Stimulated activated CD4-positive, alpha-beta T cell treated with anti-CD3 and anti-CD28 coated beads, Interleukin-15, amount 100 ng/mL, for 24 hours (primary cell): ENCODE data around the gene POLD2.
"Not testable (repeated sequence)": the region's sequence is repeated elsewhere in the genome, so short reads cannot be mapped to it uniquely, and the experiment has no call there.

Experiments used
- DNase-seq: peaks from one replicate; pipeline ENCODE4 v3.0.0-alpha.2; 2020

Gene POLD2

DNA sequence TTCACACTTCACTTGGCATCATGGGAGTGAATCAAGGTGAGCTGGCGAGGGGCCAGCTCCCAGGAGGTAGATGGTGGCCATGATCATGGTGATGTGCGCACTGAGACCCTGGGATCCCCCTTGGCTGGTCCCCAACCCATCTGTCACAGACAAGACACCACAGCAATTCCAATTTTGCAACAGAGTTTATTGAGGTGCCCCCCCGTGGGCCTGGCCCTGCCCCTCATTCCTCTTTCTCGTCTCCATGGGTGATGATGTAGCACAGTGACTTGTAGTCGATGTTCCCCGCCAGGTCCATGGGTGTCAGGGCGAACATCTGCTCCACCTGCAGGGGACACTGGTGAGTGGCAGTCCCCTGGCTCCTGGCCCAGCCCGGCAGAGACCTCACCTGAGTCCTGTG, 15.3 kb upstream of the POLD2 start:
- DNase-seq = no peak

DNA sequence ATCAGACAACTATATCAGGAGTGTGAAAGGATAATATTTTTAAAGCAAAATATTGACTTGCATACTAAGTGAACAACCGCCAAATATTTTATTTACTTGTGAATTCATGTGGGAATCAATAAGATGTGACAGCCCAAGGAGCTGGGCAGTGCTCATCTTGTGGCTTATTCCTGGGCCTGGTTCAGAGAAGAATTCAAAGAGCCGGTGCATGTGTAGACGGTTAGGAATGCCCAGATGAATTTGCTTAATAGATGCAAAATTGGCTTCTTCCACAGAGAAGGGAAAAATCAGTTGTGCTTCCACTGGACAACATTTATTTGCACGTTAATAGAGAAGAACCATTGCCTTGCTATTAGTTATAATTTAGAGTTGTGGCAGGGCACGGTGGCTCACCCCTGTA, 13.4 kb upstream of the POLD2 start:
- DNase-seq = no peak

DNA sequence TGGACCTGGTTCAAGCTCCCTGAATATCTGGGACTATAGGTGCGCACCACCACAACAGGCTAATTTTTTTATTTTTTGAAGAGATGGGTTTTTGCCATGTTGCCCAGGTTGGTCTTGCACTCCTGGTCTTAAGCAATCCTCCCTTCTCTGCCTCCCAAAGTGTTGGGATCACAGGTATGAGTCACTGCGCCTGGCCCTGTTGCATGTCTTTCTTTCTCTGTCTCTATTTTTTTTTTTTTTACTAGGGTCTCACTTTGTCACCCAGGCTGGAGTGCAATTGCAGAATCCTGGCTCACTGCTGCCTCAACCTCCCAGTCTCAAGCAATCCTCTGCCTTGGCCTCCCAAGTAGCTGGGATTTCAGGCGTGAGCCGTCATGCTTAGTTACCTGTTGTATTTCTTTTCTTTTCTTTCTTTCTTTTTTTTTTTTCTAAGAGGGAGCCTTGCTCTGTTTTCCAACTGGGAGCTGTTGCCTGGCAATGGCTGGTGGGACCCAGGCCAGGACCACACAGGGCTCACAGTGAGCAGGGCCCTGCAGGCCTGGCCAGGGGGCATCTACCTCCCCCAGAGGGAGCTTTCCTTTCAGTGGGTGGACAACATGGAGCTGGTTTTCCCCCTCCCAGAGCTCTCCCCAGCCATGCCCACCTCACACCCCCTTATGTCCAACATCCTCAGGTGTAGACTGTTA, 11.7 kb upstream of the POLD2 start:
- no peak for DNase-seq

DNA sequence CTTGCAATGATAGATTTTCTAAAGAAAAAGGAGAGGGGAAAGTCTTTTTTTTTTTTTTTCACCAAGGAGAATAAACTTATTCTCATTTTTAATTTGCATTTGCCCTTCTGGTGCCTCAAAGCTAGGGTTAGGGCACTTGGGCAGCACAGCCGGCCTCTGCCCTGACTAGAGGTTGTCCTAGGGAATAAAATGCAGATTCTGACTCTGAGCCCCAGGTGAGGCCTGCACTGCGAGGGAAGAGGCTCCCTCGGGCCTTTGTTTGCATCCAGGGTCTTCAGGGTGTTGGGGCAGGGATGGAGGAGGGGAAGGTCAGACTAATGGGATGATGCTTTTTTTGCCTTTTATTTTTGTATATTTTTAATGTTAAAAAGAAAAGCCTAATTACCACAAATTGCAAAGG, 9.9 kb upstream of the POLD2 start:
- no peak for DNase-seq

DNA sequence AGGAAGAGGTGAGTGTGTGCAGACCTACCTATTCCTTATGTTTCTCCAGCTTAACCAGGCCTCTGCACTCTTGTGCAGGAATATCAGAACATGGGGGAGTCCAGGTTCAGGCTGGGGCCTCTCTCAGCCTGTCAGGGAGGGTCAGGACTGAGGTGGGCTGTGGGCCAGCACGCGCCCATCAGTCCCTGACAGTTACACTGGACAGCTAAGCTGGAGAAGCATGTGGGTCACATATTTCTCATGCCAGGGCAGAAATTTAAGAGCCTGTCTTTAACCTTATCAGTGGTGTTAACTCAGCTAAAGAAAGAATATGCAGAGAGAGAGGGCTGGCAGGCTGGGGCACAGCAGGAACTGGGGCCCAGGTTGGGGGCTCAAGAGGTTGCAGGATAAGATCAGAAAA, 8.7 kb upstream of the POLD2 start:
- DNase-seq = no peak

DNA sequence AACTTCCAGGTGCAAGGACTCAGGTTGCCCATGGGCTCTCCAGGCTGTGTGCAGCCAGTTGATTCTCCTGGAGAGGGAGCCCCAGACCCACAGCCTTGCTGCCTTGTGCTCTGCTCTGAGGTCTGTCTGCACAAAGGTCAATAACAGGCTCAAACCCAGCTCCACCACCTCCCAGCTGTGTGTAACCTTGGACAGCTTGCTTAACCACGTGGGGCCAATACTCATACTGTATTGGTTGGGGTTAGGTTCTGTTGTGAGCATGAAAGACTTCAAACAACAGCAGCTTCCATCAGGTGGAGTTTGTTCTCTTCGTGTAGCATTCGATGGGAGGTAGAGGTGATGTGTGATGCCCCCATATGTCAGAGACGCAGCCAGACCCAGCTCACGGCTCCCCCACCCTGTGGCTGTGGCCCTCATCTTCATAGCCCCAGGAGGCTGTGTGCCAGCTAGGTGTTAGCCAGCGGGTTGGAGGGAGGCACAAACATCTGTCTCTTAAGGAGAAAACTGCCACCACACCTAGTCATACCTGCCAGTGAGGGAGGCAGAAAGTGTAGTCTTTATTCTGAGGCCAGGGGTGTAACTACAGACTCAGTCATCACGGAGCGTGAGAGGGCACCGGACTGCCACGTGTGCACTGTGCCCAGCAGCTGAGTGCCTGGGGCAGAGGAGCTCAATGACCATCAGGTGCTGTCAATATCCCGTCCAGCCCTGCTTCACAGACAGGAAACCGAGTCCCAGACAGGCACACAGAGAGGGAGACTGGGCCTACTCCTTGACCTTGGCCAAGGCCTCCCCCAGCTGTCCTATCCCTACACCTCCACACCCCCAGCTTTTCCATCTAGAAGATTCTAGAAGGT, 8.1 kb upstream of the POLD2 start:
- DNase-seq = no peak

DNA sequence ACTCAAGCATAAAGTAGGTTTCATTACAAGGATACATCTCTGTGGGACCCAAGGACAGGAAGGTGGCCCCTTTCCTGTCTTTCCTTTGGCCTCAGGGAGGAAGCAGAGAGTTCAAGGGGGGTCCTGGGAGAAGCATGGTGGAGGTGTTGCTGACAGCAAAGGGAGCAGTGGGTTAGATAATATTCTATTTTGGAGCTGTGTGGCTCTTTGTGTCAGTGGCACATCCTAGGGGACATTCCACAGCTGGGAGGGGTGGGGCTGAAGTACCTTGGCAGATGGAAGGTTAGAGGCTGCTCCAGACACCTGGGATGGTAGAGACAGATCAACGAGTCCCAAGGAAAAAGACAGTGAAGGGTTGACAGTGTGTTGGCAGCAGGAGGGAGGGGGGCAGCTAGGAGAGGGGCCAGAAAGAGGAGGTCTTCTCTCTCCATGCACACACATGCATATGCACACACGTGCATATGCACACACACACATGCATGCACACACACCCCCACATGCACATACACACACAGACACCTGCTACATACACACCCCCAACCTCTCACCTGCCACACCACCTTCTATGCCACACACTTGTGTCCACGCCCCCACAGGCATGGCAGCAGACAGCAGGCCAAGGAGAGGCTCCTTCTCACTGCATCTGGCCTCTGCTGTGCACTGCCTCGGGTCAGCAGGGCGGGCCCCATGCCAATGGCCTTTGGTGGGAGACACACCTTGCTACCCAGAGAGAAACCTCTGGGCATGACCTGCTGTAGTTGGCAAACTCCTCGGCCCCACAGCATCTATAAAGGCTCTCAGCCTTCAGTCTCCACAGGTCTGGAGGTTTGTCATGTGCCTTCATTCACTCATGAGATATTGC, 5.6 kb upstream of the POLD2 start:
- DNase-seq = no peak

DNA sequence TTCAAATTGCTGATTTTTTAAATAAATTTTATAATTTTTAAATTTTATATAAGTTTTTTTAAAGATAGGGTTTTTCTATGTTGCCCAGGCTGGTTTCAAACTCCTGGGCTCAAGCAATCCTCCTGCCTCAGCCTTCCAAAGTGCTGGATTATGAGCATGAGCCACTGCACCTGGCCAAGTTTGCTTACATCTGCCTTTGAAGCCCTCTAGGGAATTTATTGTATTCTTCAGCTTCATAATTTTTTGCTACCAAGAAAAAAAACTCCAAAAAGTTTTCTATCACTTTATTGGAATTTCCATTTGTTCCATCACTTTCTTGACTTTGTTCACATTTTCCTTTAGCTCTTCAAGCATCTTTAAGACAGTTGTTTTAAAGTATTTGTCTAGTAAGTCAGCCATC, 3.8 kb upstream of the POLD2 start:
- no peak for DNase-seq

DNA sequence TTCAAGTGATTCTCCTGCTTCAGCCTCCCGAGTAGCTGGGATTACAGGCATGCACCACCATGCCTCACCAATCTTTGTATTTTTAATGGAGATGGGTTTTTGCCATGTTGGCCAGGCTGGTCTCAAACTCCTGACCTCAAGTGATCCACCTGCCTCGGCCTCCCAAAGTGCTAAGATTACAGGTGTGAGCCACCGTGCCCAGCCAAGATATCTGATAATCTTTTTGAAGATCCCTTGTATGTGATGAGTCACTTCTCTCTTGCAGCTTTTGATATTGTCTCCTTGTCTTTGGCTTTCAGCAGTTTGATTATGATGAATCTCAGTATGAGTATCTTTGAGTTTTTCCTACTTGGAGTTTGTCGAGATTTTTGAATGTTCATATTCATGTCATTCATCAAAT, 3.2 kb upstream of the POLD2 start:
- not testable (repeated sequence) for DNase-seq

DNA sequence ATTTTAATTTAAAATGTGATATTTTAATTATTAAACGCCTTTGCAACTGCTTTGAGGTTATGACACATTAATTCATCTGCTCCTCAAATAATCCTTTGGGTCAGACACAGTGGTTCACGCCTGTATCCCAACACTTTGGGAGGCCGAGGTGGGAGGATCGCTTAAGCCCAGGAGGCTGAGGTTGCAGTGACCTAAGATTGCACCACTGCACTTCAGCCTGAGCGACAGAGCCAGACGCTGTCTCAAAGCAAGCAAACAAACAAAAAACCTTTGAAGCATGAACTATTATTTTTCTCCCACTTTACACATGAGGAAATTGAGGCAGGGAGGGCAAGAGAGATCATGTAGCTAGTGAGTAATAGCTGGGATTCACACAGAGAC, 1.5 kb upstream of the POLD2 start:
- DNase-seq = no peak

DNA sequence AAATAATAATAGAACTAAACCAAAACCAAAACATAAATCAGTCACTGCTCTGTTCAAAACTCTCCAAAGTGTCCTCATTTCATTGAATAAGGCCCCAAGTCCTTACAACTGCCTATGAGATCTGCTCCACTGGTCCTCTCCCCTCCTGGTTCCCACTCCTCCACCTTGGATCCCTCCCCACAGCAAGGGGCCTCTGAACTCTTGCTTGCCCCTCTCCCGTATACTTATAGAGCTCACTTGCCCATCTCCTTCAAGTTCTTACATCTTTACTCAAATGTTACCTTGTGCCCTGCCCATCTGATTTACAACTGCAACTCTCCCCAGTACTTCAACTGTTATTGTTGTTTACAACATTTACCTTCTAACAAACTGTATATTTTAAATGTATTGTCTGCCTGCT, 819 bp downstream of the POLD2 start:
- no peak for DNase-seq

DNA sequence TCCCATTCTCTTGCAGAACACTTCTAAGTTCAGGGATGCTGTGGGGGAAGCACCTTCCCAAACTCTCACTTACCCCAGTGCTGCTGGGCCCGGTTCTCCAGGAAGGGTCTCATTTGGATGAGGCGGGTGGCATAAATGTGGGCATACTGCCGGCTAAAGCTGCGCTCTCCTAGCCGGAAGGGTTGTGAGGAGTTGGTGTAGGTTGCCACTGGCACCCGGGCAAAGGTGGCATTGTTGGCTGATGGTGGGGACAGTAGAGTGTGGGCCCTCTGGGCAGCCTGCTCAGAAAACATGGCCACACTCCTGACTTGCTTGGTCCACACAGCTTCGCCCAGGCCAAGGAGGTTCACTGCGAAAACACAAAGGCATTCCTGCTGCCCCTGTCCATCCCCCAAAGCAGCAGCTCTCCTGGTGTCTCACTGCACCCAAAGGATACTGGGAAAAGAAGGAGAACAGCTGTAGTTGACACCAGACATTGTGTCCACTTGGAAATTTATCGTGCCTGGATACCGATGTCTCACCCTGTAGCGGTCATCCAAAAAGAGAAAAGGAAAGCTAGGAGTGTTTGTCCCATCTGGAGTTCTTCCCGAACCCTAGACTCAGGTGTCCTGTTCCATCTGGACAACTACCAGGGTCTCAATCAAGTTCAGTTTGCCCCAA, 1.5 kb downstream of the POLD2 start:
- DNase-seq = no peak

DNA sequence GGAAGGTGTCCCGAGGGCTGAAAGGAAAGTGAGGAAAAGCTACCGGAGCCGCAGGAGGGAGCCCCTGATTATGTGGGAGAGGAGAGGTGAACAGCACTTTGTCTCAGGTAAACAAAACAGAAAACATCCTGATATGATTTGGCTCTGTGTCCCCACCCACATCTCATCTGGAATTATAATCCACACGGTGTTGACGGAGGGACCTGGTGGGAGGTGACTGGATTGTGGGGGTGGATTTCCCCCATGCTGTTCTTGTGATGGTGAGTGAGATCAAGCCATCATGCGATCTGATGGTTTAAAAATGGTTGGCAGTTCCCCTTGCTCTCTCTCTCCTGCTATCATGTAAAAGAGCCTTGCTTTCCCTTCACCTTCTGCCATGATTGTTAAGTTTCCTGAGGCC, 3.0 kb downstream of the POLD2 start:
- DNase-seq = no peak

DNA sequence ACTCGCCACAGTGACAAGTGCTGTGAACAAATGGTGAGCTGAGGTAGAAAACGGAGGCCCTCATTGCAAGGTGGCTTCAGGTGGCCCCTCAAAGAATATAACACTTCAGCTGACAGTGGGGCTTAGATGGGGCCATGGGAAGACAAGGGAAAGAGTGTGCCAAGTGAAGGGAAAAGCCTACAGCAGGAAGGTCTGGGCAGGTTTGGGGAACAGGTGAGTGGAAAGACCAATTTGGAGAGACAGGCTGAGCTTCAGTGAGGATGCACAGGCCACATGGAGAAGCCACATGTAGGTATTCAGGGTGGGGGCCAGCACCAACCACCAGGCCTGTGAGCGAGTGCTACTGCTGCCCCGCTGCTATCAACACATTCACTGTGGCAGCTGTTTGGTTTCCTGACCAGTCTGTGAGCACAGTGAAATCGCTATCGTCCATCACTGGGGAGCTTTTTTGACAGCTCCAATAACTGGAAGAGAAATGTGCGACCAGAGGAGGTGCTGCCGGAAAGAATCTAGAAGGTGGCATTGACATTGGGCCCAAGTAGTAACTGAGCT, 3.4 kb downstream of the POLD2 start:
- no peak for DNase-seq

DNA sequence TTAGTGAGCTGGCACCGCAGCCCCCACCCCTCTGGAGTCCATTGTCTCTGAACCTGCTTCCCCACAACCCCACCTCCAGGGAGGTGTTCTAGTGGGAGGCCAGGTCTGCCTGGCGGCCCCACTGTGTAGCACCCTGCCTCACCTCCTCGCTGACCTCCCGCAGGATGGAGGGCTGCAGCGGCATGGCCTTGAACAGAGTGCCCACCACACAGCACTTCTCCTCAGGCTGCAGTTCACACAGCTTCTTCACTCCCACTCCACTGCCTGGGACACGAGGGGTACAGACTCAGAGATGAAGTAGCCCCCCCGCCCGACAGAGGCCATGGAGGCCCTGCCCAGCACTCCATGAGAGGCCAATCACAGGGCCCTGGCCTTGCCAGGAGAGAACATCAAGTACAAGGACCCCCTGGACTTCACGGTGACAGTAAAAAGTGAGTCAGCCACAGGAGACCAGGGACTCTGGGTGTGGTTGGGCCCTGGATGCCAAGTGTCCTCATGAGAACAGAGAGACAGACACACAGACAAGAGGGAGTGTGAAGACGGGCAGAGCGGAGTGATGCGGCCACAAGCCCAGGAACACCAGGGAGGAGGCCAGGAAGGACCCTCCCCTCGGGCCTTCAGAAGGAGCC, 5.4 kb downstream of the POLD2 start:
- DNase-seq = no peak

DNA sequence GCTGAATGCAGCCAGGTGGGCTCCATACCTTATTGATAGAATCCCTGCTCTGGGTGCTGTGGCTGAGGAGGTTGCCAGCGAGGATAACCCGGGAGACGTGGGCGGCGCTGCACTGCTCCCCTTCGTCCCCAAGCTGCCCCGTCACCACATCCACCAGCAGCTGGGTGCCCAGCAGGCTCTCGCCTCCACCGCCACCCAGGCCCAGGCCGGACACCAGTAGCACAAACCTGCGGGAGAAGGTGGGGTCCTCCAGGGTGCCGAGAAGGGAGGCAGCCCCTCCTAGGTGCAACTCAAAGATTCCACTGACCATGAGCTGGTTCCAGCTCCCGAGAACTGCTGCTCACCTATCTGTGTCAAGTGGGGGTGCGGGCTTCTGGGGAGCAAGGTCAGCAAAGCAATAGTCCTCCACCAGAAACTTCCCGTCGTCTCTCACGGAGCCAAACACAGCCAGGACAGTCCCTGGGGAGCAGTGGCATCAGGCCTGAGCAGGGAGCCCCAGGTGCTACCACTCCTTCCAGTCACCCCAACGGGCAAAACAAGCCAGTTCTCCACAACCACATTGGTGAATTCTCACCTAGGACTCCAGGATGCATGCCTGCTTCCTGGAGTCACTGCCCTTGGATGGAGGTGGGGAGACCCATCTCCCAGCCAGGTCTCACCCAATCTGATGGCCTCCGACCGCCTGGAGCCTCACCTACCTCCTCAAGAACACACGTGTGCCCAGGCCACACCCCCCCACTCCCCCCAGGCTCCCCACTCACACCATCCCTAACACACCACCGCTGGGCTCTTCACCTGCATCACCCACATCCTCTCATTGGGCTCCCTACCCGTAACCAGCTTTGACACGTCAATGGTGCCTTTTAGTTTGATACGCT, 6.3 kb downstream of the POLD2 start:
- DNase-seq = no peak

DNA sequence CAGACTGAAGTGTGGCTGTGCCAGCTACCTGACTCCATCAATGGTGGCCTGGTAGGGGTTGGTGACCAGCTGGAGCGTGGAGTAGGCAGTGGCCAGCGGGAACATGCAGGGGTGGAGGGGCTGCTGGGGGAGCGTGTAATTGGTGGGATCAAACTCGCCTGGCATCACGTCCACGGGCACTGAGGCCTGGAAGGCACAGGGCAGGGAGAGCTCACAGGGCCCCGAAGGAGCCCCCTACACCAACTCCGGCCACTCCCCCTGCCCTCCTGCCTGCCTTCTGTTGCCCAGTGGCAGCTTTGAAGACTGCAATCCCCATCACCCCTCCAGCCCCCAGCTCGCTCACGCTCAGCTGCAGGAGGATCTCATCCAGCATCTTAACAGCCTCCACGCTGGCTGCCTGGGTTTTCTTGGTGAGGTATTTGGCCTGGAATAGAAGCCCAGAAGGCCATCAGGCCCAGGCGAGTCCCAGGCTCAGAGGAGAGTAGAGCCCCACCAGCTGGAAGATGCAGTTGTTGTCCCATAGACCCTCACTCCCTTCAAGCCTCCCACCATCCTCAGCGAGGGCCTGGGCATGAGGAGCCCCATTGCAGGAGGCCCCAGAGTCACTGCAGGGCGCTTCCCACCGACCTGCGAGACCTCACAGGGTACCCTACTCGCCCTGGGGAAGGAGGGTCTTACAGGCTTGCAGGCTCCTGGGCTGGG, 7.1 kb downstream of the POLD2 start:
- no peak for DNase-seq

DNA sequence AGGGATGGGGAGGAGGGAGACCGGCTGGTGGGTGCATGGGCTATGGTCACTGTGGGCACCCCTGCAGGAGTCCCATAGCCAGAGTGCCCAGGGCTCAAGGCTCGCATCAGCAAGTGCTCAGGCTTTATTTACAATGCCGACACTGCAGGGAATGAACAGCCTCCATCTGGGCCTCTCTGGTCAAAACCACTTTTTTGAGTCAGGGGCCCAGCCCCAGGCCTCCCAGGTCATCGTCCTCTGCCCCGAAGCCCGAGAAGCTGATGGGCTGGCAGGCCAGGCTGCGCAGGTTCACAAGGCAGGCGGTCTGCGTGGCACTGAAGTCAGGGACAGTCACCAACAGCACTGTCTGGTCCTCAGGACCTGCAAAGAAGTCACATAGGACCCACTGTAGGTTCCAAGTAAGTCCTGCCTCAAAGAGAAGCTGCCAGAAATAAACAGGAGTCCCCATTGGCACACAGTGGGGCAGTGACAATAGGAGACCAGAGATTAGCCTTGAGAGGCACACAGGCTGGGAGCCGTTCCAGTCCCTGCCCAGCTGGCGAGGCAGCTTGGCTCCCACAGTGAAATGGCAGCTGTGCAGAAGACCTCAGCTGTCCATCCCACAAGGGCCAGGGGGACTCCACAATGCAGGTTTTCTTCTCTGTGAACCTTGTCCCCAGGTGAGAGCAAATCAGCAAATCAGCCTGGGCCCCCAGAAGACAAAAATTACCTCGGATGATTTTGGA, 8.6 kb downstream of the POLD2 start:
- DNase-seq = no peak

DNA sequence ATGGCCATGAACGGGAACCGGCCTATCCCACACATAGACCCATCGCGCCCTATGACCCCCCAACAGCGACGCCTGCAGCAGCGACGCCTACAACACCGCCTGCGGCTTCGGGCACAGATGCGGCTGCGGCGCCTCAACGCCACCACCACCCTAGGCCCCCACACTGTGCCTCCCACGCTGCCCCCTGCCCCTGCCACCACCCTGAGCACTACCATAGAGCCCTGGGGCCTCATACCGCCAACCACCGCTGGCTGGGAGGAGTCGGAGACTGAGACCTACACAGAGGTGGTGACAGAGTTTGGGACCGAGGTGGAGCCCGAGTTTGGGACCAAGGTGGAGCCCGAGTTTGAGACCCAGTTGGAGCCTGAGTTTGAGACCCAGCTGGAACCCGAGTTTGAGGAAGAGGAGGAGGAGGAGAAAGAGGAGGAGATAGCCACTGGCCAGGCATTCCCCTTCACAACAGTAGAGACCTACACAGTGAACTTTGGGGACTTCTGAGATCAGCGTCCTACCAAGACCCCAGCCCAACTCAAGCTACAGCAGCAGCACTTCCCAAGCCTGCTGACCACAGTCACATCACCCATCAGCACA, 9.5 kb downstream of the POLD2 start:
- DNase-seq = no peak
